GM12872 (cell line): ENCODE measurements around the gene PHLDB2.

Experiments
- TF ChIP-seq, protein P1 (sequence below): IDR thresholded peaks from 3 replicates; pipeline ENCODE4 v1.5.1; 2011; ENCODE audit warnings: low read depth, mild to moderate bottlenecking, low read length, moderate library complexity; ENCODE audit not compliant: insufficient read depth

The PHLDB2 gene

GRCh38 chr3:111963424-111963823 is 104.4 kb downstream of the PHLDB2 start:
- TF ChIP-seq, protein P1, sequence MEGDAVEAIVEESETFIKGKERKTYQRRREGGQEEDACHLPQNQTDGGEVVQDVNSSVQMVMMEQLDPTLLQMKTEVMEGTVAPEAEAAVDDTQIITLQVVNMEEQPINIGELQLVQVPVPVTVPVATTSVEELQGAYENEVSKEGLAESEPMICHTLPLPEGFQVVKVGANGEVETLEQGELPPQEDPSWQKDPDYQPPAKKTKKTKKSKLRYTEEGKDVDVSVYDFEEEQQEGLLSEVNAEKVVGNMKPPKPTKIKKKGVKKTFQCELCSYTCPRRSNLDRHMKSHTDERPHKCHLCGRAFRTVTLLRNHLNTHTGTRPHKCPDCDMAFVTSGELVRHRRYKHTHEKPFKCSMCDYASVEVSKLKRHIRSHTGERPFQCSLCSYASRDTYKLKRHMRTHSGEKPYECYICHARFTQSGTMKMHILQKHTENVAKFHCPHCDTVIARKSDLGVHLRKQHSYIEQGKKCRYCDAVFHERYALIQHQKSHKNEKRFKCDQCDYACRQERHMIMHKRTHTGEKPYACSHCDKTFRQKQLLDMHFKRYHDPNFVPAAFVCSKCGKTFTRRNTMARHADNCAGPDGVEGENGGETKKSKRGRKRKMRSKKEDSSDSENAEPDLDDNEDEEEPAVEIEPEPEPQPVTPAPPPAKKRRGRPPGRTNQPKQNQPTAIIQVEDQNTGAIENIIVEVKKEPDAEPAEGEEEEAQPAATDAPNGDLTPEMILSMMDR = no peak

GRCh38 chr3:111965484-111965883 is 106.4 kb downstream of the PHLDB2 start:
- TF ChIP-seq, protein P1 = no peak

DNA sequence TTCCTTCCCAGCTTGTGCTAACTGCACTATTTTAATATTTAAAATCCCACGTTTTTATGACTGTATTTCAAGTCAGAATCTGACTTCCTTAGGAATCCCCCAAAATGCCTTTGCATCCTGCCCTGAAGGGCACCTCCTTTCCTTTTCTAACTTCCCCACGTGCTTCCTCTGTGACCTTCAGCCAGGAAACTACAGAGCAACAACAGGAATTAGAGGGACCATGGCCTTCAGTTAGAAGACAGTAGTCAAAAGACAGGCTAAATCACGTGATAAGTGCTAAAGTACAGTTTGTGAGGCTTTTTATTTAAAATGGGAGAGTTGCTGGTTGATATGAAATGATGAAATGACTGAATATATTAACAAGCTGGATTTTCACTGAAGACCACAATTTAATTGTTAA is 108.0 kb downstream of the PHLDB2 start:
- TF ChIP-seq, protein P1 = no peak

DNA sequence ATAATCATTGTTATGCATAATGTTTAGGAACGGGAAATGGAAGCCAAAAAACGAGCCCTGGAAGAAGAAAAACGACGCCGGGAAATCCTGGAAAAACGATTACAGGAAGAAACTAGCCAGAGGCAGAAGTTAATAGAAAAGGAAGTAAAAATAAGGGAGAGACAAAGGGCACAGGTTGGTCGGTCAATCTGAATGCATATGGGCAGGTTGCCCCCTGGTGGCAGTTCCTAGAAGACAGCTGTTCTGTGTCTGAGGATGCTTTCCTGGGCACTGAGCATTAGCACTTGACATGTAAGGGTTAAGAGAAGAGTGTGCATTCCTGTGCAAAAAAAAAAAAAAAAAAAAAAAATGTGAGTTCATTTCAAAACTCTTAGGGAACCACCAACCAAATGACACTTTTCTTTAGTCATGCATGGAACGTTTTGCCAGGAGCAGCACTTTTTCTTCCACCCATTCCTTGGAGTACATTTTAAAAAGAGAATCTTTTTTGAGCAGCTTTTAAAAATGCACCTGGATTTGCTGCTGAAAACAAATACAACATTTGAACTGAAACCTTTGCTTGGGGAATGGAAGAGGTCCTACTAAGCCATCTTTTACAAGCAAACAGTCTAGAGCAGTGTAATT is 108.7 kb downstream of the PHLDB2 start:
- TF ChIP-seq, protein P1 = peak; percentile 91

DNA sequence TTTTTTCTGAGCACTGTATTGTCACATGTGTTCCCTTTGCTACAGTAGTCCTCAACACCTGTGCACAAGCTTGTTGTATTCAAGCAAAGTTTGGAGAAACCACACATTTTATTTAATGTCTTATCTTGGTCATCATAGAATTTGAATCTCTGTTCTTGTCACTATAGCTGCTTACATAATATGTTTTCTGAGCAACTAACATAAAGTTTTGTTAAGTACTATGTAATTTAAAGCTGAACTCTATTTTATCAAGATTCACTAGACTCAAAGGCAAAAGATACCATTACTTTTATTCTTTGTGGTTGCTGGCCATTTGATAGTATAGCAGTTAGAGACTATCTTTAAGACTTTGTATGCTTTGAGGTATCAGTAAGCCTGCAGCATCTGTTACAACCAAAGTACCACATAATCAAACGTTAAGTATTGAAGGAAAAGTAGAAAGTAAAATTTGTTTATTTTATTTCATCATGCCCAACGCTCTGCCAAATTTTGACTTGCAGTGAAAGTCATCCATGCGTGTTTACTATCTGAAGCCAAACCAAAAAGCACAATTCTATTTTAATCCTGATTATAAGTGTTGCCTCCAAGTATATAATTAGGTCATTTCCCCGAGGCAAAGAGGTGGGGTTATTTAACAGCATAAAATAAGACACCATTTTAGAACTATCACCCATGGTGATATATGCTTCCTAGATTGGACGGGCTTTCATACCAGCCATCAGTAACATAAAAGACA is 109.4 kb downstream of the PHLDB2 start:
- TF ChIP-seq, protein P1 = no peak

GRCh38 chr3:111970376-111970775 is 111.3 kb downstream of the PHLDB2 start:
- TF ChIP-seq, protein P1 = no peak

DNA sequence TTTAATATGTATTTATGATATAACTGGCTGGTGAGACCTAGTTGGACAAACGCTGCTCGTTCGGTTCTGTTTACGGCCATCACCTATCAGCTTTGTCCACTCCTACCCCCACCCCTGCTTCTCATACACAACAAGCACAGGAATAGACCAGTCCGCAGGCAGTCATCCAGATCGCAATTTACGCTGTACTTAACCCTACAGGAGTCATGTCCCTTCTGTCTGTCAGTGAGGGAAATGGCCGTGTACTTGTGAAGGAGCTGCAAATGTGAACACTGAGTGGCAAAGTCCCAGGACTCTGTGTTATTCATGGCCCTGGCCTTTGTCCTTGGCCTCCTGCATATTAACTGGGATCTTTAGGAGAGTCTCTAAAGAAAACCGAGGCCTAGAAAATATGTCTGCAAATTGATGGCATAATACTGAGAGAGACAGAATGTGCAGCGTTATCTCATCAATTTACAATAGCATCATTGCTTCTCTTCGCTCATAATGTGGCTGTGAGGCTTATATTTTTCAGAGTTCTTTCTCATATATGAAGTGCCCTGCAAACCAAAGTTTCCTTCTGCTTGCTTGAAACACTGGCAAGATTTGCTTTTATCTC is 112.6 kb downstream of the PHLDB2 start:
- TF ChIP-seq, protein P1 = no peak
